PFSK-1 (cell line): Measurements from ENCODE around the gene FOS.

Experiments used
- FOXP2 ChIP-seq: optimal IDR thresholded peaks from 2 replicates; pipeline ENCODE3; 2011; ENCODE audit warnings: borderline replicate concordance, control low read depth, inconsistent platforms; ENCODE audit not compliant: insufficient read depth; ENCODE audit errors: extremely low read length, extremely low read depth
- POLR2AphosphoS5 ChIP-seq: IDR thresholded peaks from 2 replicates; pipeline ENCODE4 v1.6.1; 2012; ENCODE audit warnings: low read depth, mild to moderate bottlenecking, control low read depth, low read length, moderate library complexity
- REST ChIP-seq, 2 experiments: IDR thresholded peaks; 2 replicates each; pipeline versions ENCODE4 v1.6.1 to v1.8.0; 2011 to 2012; ENCODE audit warnings: low read depth in 2 of 2, low read length in 2 of 2, control low read depth in 1 of 2, inconsistent platforms in 1 of 2, mild to moderate bottlenecking in 1 of 2, moderate library complexity in 1 of 2; ENCODE audit not compliant: insufficient read depth in 1 of 2
- SIN3A ChIP-seq: IDR thresholded peaks from 2 replicates; pipeline ENCODE4 v1.6.1; 2012; ENCODE audit warnings: mild to moderate bottlenecking, low read length, moderate library complexity, borderline replicate concordance; ENCODE audit not compliant: insufficient read depth
- TAF1 ChIP-seq: IDR thresholded peaks from 2 replicates; pipeline ENCODE4 v1.6.1; 2012; ENCODE audit warnings: low read length, control low read depth, borderline replicate concordance; ENCODE audit not compliant: insufficient read depth

FOS gene

GRCh38 chr14:75283833-75284563 lies 5.4 kb downstream of the FOS start:
- TF ChIP-seq TAF1 (no peak), SIN3A (no peak), POLR2AphosphoS5 (no peak), REST (IDR thresholded peaks at IDR 0.05; ENCODE audit: insufficient read depth in 1 of 2, low read depth in 2 of 2, low read length in 2 of 2) (no peak), FOXP2 (no peak)

GRCh38 chr14:75285331-75285730 lies 6.7 kb downstream of the FOS start:
- TF ChIP-seq FOXP2 (no peak), TAF1 (no peak), POLR2AphosphoS5 (no peak), SIN3A (no peak), REST (IDR thresholded peaks at IDR 0.05; ENCODE audit: insufficient read depth in 1 of 2, low read depth in 2 of 2, low read length in 2 of 2) (no peak)

GRCh38 chr14:75286313-75286712 lies 7.7 kb downstream of the FOS start:
- no peak for TF ChIP-seq TAF1
- no peak for TF ChIP-seq REST (IDR thresholded peaks at IDR 0.05; ENCODE audit: insufficient read depth in 1 of 2, low read depth in 2 of 2, low read length in 2 of 2)
- no peak for TF ChIP-seq POLR2AphosphoS5
- no peak for TF ChIP-seq FOXP2
- TF ChIP-seq SIN3A = no peak

- TF ChIP-seq REST (IDR thresholded peaks at IDR 0.05; ENCODE audit: insufficient read depth in 1 of 2, low read depth in 2 of 2, low read length in 2 of 2) = no peak
- no peak for TF ChIP-seq FOXP2
- no peak for TF ChIP-seq TAF1
- no peak for TF ChIP-seq SIN3A
These were observed 11.3 kb downstream of the FOS start for GRCh38 chr14:75289840-75290388.
